ENCODE measurements around the gene COG3. TPM values are rescaled to one million over a fixed set of nuclear protein-coding genes. Genes with fewer than 3 reads are reported as not detected.

Gene COG3
- total RNA-seq, 2 experiments from 2014 or later = 19.5 to 20.5 TPM

- Mint-ChIP-seq H3K36me3 (no peaks in the 10 kb centered on the region), H3K27me3 (no peaks in the 10 kb centered on the region), H3K27ac (no peak overlapping the region), H3K4me3 (no peak overlapping the region), H3K9me3 (no peaks in the 10 kb centered on the region), H3K4me1 (ENCODE audit: low read depth) (no peaks in the 10 kb centered on the region)
- ChIA-PET POLR2A (no interaction called here), CTCF (no interaction called here)
- intact Hi-C loops (cut with micrococcal nuclease) = no loop called here
- no peak for DNase-seq
Observed at GRCh38 chr13:45434556-45435371, 30.0 kb upstream of the COG3 start.

DNA sequence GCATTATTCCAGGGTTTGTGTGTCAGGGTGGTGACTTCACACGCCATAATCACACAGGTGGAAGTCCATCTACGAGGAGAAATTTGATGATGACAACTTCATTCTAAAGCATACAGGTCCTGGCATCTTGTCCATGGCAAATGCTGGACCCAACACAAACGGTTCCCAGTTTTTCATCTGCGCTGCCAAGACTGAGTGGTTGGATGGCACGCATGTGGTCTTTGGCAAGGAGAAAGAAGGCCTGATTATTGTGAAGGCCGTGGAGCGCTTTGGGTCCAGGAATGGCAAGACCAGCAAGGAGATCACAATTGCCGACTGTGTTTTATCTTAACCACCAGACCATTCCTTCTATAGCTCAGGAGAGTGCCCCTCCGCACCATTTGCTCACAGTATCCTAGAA is 28.4 kb upstream of the COG3 start:
- DNase-seq = no peak
- Mint-ChIP-seq H3K4me1 (ENCODE audit: low read depth) (peaks cover under 1% of the 10 kb centered on the region), H3K4me3 (no peak overlapping the region), H3K27me3 (no peaks in the 10 kb centered on the region), H3K9me3 (no peaks in the 10 kb centered on the region), H3K36me3 (no peaks in the 10 kb centered on the region), H3K27ac (no peak overlapping the region)
- ChIA-PET POLR2A (no interaction called here), CTCF (no interaction called here)
- intact Hi-C loops (cut with micrococcal nuclease) = no loop called here

DNA sequence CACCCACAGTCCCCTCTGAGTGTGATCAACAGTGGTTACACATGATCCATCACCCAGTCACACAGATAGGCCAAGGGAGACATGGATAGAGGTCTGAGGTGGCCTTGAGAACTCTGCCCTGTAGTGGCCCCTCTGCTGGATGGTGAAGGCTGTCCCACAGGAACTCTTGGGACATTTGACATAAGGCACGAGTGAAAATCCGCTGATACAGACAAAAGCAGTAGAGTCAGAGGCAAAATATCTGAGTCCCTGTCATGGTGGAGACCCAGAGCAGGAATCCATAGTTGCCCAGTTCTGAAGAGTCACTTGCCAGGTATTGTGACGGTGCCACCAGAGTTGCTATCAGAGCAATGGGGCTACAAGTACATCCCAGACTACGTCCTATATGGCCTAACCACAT is 27.8 kb upstream of the COG3 start:
- ChIA-PET POLR2A (no interaction called here), CTCF (no interaction called here)
- H3K36me3 Mint-ChIP-seq = no peaks in the 10 kb centered on the region

DNA sequence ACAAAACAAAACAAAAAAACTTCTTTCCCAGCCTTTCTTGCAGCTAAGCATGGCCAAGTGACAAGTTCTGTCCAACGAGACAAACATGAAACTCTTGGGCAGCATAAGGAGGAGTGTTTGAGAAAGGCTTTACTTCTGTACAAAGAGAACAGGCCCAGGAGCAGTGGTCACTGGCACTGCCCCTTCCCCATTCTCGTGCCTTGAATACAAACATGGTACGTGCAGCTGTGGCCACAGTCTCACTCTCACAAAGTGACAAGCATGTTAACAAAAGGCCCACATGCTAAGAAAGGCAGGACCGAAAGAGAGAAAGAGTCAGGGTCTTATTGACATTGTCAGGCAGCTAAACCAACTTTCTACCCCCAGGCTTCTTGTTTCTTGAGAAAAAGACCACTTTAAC is 26.8 kb upstream of the COG3 start:
- ChIA-PET POLR2A (no interaction called here), CTCF (no interaction called here)
- Mint-ChIP-seq H3K9me3 (no peaks in the 10 kb centered on the region), H3K4me1 (ENCODE audit: low read depth) (peaks cover 9% of the 10 kb centered on the region), H3K4me3 (no peak overlapping the region), H3K27ac (no peak overlapping the region), H3K27me3 (no peaks in the 10 kb centered on the region), H3K36me3 (no peaks in the 10 kb centered on the region)
- no peak for DNase-seq
- intact Hi-C loops (cut with micrococcal nuclease) = no loop called here

More for the DNA sequence above, 27.8 kb upstream of the COG3 start:
- no peak overlapping the region for H3K4me3 Mint-ChIP-seq
- intact Hi-C loops (cut with micrococcal nuclease) = no loop called here
- DNase-seq = no peak
- H3K27me3 Mint-ChIP-seq = no peaks in the 10 kb centered on the region
- no peak overlapping the region for H3K27ac Mint-ChIP-seq
- H3K9me3 Mint-ChIP-seq = no peaks in the 10 kb centered on the region
- peaks cover 6% of the 10 kb centered on the region for H3K4me1 Mint-ChIP-seq (ENCODE audit: low read depth)

DNA sequence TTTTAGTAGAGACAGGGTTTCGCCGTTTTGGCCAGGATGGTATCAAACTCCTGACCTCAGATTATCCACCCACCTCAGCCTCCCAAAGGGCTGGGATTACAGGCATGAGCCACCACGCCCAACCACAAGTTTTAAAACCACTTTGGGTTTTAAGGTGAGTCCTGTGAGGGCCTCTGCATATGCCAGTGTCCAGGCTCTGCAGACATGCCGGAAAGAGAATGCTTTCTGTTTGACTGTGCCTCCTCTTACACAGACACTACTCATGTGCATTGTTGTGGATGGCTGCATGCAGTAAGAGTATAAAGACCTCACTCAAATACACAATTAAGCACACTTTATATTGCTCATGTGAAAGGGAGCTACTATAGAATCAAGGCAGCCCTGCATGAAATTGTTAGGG is 25.7 kb upstream of the COG3 start:
- no peak for DNase-seq
- Mint-ChIP-seq H3K27ac (no peak overlapping the region), H3K9me3 (no peaks in the 10 kb centered on the region), H3K4me1 (ENCODE audit: low read depth) (peaks cover 9% of the 10 kb centered on the region), H3K4me3 (no peak overlapping the region), H3K27me3 (no peaks in the 10 kb centered on the region), H3K36me3 (no peaks in the 10 kb centered on the region)
- POLR2A ChIA-PET = no interaction called here
- CTCF ChIA-PET = no interaction called here
- intact Hi-C loops (cut with micrococcal nuclease) = no loop called here

DNA sequence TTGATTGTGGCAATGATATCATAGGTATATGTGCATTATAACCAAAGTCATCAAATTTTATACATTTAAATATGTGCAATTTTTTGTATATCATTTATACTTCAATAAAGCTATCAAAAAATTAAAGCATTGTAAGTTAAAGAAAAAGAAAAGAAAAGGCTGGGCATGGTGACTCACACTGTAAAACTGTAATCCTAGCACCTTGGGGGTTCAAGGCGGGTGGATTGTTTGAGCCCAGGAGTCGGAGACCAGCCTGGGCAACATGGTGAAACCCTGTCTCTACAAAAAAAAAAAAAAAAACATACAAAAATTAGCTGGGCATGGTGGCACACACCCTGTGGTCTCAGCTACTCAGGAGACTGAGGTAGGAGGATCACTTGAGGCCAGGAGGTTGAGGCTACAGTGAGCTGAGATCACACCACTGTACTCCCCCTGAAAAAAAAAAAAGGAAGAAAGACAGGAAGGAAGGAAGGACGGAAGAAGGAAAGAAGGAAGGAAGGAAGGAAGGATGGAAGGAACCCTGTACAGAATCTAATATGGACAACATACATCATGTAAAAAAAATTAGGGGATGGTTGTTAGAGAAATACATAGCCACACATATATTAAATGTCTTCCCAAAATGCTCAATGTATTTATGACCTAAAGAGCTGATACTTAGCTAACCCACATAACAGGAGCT is 24.8 kb upstream of the COG3 start:
- Mint-ChIP-seq H3K27me3 (no peaks in the 10 kb centered on the region), H3K9me3 (no peaks in the 10 kb centered on the region), H3K4me3 (no peak overlapping the region), H3K36me3 (no peaks in the 10 kb centered on the region), H3K27ac (no peak overlapping the region), H3K4me1 (ENCODE audit: low read depth) (peaks cover 9% of the 10 kb centered on the region)
- ChIA-PET CTCF (no interaction called here), POLR2A (no interaction called here)
- no peak for DNase-seq
- intact Hi-C loops (cut with micrococcal nuclease) = loop anchor here (2.0 kb wide), 1 partner anchor 25 kb away; the partner anchor contains the start of gene COG3

DNA sequence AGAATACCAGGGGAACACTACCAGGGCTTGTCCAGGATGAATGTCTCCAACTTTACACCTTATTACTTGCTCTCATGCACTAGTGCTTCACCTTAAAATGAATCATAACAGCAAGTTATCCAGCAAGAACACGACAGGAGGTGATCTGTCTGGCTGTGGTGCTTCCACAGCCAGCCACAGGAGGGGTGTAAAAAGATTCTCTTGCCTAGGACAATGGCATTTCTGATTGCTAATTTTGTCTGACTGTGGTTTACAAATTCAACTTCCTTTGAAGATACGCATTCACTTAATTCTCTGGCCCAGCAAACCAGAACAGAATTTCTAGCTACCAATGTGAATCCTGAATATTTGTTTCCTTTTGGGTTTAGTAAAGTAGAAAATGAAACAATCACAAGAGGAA is 23.1 kb upstream of the COG3 start:
- H3K4me3 Mint-ChIP-seq = no peak overlapping the region
- ChIA-PET CTCF (interaction anchor here (0.6 kb wide), 1 partner anchor 40 kb away, joined by 3 read pairs; no protein-coding TSS in a partner anchor), POLR2A (no interaction called here)
- DNase-seq = peak; percentile 45
- peaks cover 9% of the 10 kb centered on the region for H3K4me1 Mint-ChIP-seq (ENCODE audit: low read depth)
- no peaks in the 10 kb centered on the region for H3K27me3 Mint-ChIP-seq
- H3K9me3 Mint-ChIP-seq = no peaks in the 10 kb centered on the region
- intact Hi-C loops (cut with micrococcal nuclease) = loop anchor here (2.0 kb wide), 1 partner anchor 23 kb away; the partner anchor contains the start of gene COG3
- H3K36me3 Mint-ChIP-seq = no peaks in the 10 kb centered on the region
- no peak overlapping the region for H3K27ac Mint-ChIP-seq

DNA sequence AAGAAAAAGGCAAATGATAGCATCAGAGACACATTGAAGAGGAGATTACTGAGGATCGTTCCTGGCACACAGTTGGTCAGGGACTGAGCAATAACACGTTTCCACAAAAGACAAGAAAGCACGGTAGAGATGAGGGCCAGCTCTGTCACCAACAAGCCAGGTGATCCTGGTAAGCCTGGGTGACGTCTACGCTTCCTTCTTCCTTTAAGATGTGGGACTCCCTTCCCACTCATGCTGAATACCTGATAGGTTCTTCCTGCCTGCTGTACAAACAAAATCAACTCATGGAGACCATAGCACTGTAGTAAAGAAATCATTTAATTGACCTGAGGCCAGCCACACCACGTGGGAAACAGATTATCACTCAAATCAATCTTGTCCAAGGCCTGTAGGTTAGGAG is 19.7 kb upstream of the COG3 start:
- Mint-ChIP-seq H3K27me3 (no peaks in the 10 kb centered on the region), H3K36me3 (no peaks in the 10 kb centered on the region), H3K4me3 (no peak overlapping the region), H3K27ac (no peak overlapping the region), H3K4me1 (ENCODE audit: low read depth) (peaks cover 9% of the 10 kb centered on the region), H3K9me3 (no peaks in the 10 kb centered on the region)
- CTCF ChIA-PET = no interaction called here
- no peak for DNase-seq
- POLR2A ChIA-PET = no interaction called here
- intact Hi-C loops (cut with micrococcal nuclease) = no loop called here

DNA sequence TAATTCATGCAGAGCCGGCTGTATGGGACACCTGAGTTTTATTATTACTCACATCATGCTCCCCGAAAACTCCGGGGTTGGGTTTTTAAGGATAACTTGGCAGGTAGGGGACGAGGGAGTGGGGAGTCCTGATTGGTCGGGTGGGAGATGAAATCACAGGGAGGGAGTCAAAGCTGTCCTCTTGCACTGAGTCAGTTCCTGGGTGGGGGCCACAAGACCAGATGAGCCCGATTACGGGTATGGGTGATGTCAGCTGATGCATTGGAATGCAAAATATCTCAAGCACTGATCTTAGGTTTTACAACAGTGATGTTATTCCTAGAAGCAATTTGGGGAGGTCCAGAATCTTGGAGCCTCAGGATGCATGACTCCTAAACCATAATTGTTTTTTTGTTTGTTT is 18.6 kb upstream of the COG3 start:
- Mint-ChIP-seq H3K4me1 (ENCODE audit: low read depth) (peaks cover 9% of the 10 kb centered on the region), H3K36me3 (no peaks in the 10 kb centered on the region), H3K9me3 (no peaks in the 10 kb centered on the region), H3K4me3 (no peak overlapping the region), H3K27ac (no peak overlapping the region), H3K27me3 (no peaks in the 10 kb centered on the region)
- ChIA-PET CTCF (no interaction called here), POLR2A (no interaction called here)
- intact Hi-C loops (cut with micrococcal nuclease) = no loop called here
- DNase-seq = no peak

DNA sequence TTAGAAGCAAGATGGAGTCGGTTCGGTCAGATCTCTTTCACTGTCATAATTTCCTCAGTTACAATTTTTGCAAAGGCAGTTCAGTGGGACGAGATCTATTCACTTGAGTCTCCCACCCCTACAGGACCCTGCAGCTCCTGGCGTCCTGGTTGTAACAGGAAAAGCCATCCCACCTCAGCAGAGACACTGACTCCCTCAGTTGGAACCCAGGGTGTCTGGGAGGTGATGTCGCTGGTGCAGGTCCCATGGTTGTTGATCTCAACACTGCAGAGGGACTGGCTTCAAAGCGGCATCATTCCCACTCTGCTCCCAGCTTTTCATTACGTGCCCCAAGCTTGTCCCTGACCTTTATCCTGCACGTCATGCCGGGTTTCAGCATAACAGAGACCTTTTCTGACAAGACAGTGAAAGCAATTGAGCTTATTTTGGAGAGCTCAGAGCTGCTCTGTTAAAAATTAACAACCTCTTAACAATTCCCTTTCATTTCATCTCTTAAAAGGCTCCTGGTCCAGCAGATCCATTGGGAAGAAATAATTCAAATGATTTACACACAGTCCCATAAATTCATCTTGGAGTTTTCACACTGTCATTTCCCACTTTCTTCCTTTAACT is 17.6 kb upstream of the COG3 start:
- POLR2A ChIA-PET = no interaction called here

DNA sequence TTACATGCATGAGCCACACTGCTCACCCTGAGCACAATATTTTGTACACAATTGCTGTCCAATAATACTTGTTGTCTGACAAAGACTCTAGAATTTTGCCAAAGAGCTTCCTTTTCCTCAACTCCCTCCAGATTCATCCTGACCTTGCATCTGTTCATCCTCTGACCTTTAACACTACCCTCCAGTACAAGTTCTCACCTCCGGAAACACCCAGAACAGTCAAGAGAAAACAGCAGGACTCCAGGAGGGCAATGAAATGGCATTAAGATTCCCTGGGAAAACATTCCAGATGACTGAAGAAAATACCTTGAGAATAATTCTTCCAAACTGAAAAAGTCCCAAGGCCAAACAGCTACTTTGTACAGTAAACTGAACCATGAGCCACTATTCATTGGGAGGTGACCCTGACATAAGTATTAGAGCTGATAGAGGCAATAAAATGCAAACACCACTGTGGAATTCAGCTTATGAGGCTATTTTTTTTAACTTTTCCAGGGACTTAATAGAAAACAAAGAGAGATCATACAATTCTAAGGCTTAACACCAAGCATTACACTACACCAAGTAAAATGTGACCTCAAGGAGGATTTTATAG is 15.7 kb upstream of the COG3 start:
- no peak overlapping the region for H3K4me3 Mint-ChIP-seq
- H3K27me3 Mint-ChIP-seq = no peaks in the 10 kb centered on the region
- H3K36me3 Mint-ChIP-seq = no peaks in the 10 kb centered on the region
- POLR2A ChIA-PET = interaction anchor here (0.6 to 0.7 kb wide), 2 partner anchors 40 to 79 kb away, joined by 3 to 5 read pairs; no protein-coding TSS in a partner anchor
- H3K27ac Mint-ChIP-seq = no peak overlapping the region
- no peaks in the 10 kb centered on the region for H3K9me3 Mint-ChIP-seq
- no peak for DNase-seq
- intact Hi-C loops (cut with micrococcal nuclease) = no loop called here
- H3K4me1 Mint-ChIP-seq (ENCODE audit: low read depth) = no peaks in the 10 kb centered on the region
- CTCF ChIA-PET = interaction anchor here (0.7 to 0.8 kb wide), 2 partner anchors 13 to 78 kb away, joined by 3 read pairs; no protein-coding TSS in a partner anchor

More for the DNA sequence above, 17.6 kb upstream of the COG3 start:
- H3K27me3 Mint-ChIP-seq = no peaks in the 10 kb centered on the region
- H3K9me3 Mint-ChIP-seq = no peaks in the 10 kb centered on the region
- DNase-seq = no peak
- H3K36me3 Mint-ChIP-seq = no peaks in the 10 kb centered on the region
- intact Hi-C loops (cut with micrococcal nuclease) = no loop called here
- no peak overlapping the region for H3K4me3 Mint-ChIP-seq
- H3K27ac Mint-ChIP-seq = no peak overlapping the region
- CTCF ChIA-PET = no interaction called here
- peaks cover under 1% of the 10 kb centered on the region for H3K4me1 Mint-ChIP-seq (ENCODE audit: low read depth)

DNA sequence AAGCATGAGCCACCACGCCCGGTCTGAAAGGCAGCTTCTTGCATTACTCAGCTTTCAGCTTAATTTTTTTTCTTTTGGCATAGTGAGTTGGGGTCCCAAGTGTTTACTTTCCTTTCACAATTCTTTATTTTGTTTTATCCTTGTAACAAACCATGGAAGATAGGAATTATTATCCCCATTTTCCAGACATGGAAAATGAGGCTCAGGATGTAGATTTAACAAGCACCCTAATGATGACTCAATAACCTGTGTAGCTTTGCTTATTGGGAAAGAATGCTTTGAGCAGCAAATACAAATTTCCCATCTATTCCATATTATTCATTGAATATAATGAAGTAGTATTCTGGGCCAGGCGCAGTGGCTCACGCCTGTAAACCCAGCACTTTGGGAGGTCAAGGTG is 13.5 kb upstream of the COG3 start:
- no peaks in the 10 kb centered on the region for H3K27me3 Mint-ChIP-seq
- H3K27ac Mint-ChIP-seq = no peak overlapping the region
- ChIA-PET CTCF (no interaction called here), POLR2A (interaction anchor here (1.4 kb wide), 1 partner anchor 22 kb away, joined by 4 read pairs; no protein-coding TSS in a partner anchor)
- H3K4me3 Mint-ChIP-seq = no peak overlapping the region
- no peak for DNase-seq
- H3K4me1 Mint-ChIP-seq (ENCODE audit: low read depth) = no peaks in the 10 kb centered on the region
- peaks cover 1% of the 10 kb centered on the region for H3K9me3 Mint-ChIP-seq
- intact Hi-C loops (cut with micrococcal nuclease) = no loop called here
- no peaks in the 10 kb centered on the region for H3K36me3 Mint-ChIP-seq
